ENCODE results near the gene ACAT2.

- no peak for TF ChIP-seq CTCF (tag by site-specific recombination; IDR thresholded peaks at IDR 0.05)
- TF ChIP-seq ZNF175 (tag by site-specific recombination; IDR thresholded peaks at IDR 0.05), result no peak
- TF ChIP-seq ZNF239 (tag by site-specific recombination; IDR thresholded peaks at IDR 0.05), result no peak
- TF ChIP-seq ZNF521 (tag by site-specific recombination; IDR thresholded peaks at IDR 0.05), result no peak
- TF ChIP-seq KLF10 (tag by site-specific recombination; IDR thresholded peaks at IDR 0.05), result no peak
- TF ChIP-seq, protein P1, sequence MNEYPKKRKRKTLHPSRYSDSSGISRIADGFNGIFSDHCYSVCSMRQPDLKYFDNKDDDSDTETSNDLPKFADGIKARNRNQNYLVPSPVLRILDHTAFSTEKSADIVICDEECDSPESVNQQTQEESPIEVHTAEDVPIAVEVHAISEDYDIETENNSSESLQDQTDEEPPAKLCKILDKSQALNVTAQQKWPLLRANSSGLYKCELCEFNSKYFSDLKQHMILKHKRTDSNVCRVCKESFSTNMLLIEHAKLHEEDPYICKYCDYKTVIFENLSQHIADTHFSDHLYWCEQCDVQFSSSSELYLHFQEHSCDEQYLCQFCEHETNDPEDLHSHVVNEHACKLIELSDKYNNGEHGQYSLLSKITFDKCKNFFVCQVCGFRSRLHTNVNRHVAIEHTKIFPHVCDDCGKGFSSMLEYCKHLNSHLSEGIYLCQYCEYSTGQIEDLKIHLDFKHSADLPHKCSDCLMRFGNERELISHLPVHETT (tag by site-specific recombination; IDR thresholded peaks at IDR 0.05), result no peak
- no peak for TF ChIP-seq KLF1 (tag by site-specific recombination; IDR thresholded peaks at IDR 0.05)
- TF ChIP-seq ZNF354C (tag by site-specific recombination; IDR thresholded peaks at IDR 0.05; ENCODE audit: borderline replicate concordance, low read depth), result no peak
- no peak for TF ChIP-seq ZNF221 (tag by site-specific recombination; IDR thresholded peaks at IDR 0.05; ENCODE audit: borderline replicate concordance)
- no peak for TF ChIP-seq ZBTB1 (tag by site-specific recombination; IDR thresholded peaks at IDR 0.05)
- no peak for TF ChIP-seq ZNF768 (tag by site-specific recombination; IDR thresholded peaks at IDR 0.05)
Observed at GRCh38 chr6:159762681-159763293, 942 bp downstream of the ACAT2 start.
